Activated T-cell treated with anti-CD3 and anti-CD28 coated beads for 48 hours (primary cell): ENCODE data around the gene NEK4.

Experiments
- DNase-seq: peaks from one replicate; pipeline ENCODE4 v3.0.0-alpha.2; 2020; ENCODE audit warnings: low read depth

The NEK4 gene

DNA sequence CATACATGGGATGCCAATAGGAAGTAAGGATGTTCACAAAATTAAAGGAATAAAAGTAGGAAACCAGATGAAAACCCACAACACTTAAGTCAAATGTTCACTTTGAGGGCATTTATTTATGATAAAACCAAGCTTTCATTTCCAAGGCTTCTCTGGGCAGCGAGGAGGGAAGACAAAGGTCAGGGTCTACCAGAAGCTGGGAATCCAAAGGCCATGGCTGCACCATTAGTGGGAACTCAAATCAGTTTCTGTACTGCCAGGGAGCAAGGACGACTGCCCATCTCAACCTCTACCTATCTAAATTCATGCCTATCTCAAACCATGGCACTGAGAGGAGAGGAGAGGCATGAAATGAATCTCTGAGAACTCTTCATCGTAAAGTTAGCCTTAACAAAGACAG is 107.6 kb downstream of the NEK4 start:
- no peak for DNase-seq

DNA sequence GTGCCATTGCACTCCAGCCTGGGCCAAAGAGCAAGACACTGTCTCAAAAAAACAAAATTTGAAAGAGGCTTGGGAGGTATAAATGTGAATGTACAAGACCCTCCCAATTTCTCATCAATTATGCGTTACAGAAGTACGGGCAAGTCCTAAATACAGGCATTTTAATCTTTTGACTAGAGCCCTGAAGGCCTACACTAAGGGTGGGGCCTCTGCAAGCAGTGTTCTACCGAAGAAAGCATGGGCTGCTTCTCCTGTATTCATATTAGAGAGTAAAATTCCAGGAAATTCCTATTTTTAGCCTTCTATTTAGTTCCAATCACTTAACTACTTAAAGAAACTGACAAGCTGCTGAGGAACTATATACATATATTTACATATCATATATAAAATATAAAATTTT is 110.7 kb downstream of the NEK4 start:
- no peak for DNase-seq
